Uterus (tissue), 4 donors: ENCODE results near the gene MSTO1. TPM values are rescaled to one million over a fixed set of nuclear protein-coding genes. Genes with fewer than 3 reads are reported as not detected.
"Not testable (repeated sequence)": the region's sequence is repeated elsewhere in the genome, so short reads cannot be mapped to it uniquely, and the experiment has no call there.

ENCODE experiments used
- DNase-seq, 2 donors: peaks; one replicate each; pipeline ENCODE4 v3.0.0-alpha.2; 2019 to 2020
- H3K27ac ChIP-seq, 2 donors: fragments of 200-600 bp; sonication (generic); 1 replicate in 1 of 2; 2 replicates in 1 of 2; pipeline ENCODE4 v1.5.1; 2016 to 2018
- H3K27me3 ChIP-seq, 2 donors: fragments of 200-600 bp; sonication (generic); one replicate each; pipeline ENCODE4 v1.5.1; 2018 to 2019; ENCODE audit warnings: control low read depth in 1 of 2
- H3K36me3 ChIP-seq, 2 donors: fragments of 200-600 bp; sonication (generic); one replicate each; pipeline ENCODE4 v1.5.1; 2019; ENCODE audit warnings: control low read depth in 1 of 2
- H3K4me1 ChIP-seq, 2 donors: fragments of 200-600 bp; sonication (generic); one replicate each; pipeline ENCODE4 v1.5.1; 2018 to 2019; ENCODE audit warnings: control low read depth in 1 of 2
- H3K4me3 ChIP-seq, 2 donors: fragments of 200-600 bp; sonication (generic); 1 replicate in 1 of 2; 2 replicates in 1 of 2; pipeline ENCODE4 v1.5.1; 2018 to 2019; ENCODE audit warnings: mild to moderate bottlenecking in 1 of 2
- H3K9me3 ChIP-seq, 2 donors: fragments of 200-600 bp; sonication (generic); one replicate each; pipeline ENCODE4 v1.5.1; 2019; ENCODE audit warnings: control low read depth in 1 of 2
- POLR2A ChIP-seq, 2 donors: fragments of 450-650 bp; IDR thresholded peaks; one replicate each; pipeline ENCODE4 v1.6.1; 2016; ENCODE audit warnings: antibody characterized with exemption in 2 of 2, mild to moderate bottlenecking in 1 of 2, moderate library complexity in 1 of 2
- intact Hi-C: fragments of 100-400 bp; cut with DNase I; formaldehyde crosslinking; loops from one replicate; pipeline ENCODE4 v1.15.1; 2023; ENCODE audit warnings: low total_unique reads
- total RNA-seq, 4 donors: library from RNA; depleted of rRNA in 3 of 4; stranded (reverse); fragments of >200 nt in 3 of 4; gene quantifications; one replicate each; pipeline versions ENCODE4 v1.1.0 to v1.2.4, GENCODE V29; 2014 to 2023
- TF ChIP-seq, protein P1 (sequence below), 4 experiments: fragments of 200-600 bp in 2 of 4; fragments of 450-650 bp in 2 of 4; sonication (generic) in 2 of 4; IDR thresholded peaks; one replicate each; pipeline ENCODE4 v1.5.1; 2016 to 2019; ENCODE audit warnings: antibody characterized with exemption in 4 of 4, mild to moderate bottlenecking in 2 of 4, moderate library complexity in 1 of 4
- donor health status: DM: yes; HTN: yes; CAD: no.

MSTO1 gene
- total RNA-seq, 4 donors from 2014 or later: 10.6 to 76.8 (median 38.6) TPM

DNA sequence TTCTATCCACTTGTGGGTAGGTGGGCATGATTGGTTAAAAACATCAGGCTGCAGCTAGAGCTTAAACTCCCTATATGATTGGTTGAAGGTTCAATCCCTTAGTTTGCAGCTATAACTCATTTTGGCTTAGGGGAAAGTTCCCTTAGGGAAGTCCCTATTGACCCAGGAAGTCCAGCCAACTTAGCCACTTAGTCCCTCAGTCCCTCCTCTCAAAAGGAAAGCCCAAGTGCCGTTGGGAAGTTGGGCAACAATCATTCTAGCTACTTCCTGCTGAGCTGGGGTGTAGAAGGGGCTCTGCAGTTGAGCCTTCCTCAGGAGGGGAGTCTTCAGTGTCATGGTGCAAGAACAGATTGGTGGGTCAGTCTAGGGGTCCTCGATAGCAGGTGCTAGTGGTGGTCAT is 12.2 kb downstream of the MSTO1 start:
- no peak overlapping the region for H3K4me3 ChIP-seq
- H3K36me3 ChIP-seq: no peaks in the 10 kb centered on the region
- TF ChIP-seq, protein P1, sequence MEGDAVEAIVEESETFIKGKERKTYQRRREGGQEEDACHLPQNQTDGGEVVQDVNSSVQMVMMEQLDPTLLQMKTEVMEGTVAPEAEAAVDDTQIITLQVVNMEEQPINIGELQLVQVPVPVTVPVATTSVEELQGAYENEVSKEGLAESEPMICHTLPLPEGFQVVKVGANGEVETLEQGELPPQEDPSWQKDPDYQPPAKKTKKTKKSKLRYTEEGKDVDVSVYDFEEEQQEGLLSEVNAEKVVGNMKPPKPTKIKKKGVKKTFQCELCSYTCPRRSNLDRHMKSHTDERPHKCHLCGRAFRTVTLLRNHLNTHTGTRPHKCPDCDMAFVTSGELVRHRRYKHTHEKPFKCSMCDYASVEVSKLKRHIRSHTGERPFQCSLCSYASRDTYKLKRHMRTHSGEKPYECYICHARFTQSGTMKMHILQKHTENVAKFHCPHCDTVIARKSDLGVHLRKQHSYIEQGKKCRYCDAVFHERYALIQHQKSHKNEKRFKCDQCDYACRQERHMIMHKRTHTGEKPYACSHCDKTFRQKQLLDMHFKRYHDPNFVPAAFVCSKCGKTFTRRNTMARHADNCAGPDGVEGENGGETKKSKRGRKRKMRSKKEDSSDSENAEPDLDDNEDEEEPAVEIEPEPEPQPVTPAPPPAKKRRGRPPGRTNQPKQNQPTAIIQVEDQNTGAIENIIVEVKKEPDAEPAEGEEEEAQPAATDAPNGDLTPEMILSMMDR (IDR thresholded peaks at IDR 0.05): no peak
- TF ChIP-seq POLR2A (IDR thresholded peaks at IDR 0.05): no peak
- H3K9me3 ChIP-seq: no peaks in the 10 kb centered on the region
- intact Hi-C loops: no loop called here
- no peaks in the 10 kb centered on the region for H3K4me1 ChIP-seq
- H3K27ac ChIP-seq: no peak overlapping the region
- no peaks in the 10 kb centered on the region for H3K27me3 ChIP-seq
- no peak for DNase-seq

DNA sequence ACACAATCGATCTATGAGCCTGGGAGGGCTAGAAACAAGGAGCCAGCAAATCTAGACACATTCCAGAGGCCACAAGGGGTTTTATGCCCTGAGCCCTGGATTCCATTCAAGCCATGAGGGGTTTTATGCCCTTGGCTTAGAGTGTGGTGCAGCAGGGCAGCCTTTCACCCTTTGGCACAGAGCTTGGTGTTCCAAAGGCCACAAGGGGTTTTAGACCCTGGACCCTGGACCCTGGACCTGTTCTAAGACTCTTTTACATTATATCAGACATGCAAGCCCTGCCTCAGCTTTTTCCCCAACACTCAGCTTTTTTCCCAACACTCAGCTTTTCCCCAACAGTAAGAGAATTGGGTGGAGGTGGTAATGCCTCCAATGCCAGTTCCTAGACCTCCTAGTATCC is 13.3 kb downstream of the MSTO1 start:
- no peak for TF ChIP-seq POLR2A (IDR thresholded peaks at IDR 0.05)
- TF ChIP-seq, protein P1 (IDR thresholded peaks at IDR 0.05): no peak
- no peaks in the 10 kb centered on the region for H3K27me3 ChIP-seq
- H3K9me3 ChIP-seq: no peaks in the 10 kb centered on the region
- no peaks in the 10 kb centered on the region for H3K4me1 ChIP-seq
- H3K4me3 ChIP-seq: no peak overlapping the region
- H3K36me3 ChIP-seq: no peaks in the 10 kb centered on the region
- intact Hi-C loops: no loop called here
- no peak for DNase-seq
- H3K27ac ChIP-seq: no peak overlapping the region

DNA sequence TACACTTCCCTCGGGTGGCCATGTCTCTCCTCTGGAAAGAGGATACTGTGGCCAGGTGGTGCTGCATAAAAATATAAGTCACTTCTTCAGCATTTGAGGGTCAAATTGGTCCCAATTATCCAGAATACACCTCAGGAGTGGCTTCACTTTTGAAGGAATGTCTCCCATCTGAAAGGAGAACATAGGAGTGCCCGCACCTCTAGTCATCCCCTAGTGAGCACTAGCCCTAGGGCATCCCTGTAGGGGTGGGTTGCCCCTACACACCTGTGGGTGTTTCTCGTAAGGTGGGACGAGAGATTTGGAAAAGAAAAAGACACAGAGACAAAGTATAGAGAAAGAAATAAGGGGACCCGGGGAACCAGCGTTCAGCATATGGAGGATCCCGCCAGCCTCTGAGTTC is 16.4 kb downstream of the MSTO1 start:
- DNase-seq, intact Hi-C loops: not testable (repeated sequence)

DNA sequence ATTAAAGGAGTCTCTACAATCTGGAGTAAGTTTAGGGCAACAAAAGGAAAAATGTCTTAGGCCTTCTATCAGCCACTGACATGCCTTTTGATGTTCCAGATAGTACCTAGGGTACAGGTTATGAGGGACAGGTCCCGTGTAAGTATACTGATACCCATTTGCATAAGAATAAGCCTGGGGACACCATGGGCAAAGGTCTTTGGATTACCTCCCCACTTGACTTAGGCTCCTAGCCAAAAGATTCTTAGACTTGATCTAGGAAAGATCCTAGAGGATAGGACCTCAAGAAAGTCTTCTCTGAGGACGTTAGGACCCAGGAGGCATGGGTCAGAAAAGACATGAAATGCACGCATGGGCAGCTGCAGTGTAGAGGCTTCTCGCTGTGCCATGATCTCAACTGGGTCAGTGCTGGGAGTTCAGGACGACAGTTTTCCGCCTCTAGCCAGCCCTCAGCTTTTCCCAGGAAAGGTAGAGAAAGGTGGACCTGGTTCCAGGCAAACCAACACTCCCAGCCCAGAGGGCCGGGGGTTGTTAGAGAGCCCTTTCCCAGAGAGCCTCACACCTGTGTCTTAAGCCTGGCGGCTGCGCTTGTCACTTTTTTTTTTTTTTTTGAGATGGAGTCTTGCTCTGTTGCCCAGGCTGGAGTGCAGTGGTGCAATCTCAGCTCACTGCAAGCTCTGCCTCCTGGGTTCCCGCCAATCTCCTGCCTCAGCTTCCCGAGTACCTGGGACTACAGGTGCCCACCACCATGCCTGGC is 26.6 kb downstream of the MSTO1 start:
- no peaks in the 10 kb centered on the region for H3K27me3 ChIP-seq
- intact Hi-C loops: no loop called here
- TF ChIP-seq, protein P1 (IDR thresholded peaks at IDR 0.05): no peak
- no peak for TF ChIP-seq POLR2A (IDR thresholded peaks at IDR 0.05)
- DNase-seq: no peak
- H3K4me1 ChIP-seq: no peaks in the 10 kb centered on the region
- H3K9me3 ChIP-seq: no peaks in the 10 kb centered on the region
- H3K4me3 ChIP-seq: no peak overlapping the region
- no peak overlapping the region for H3K27ac ChIP-seq
- H3K36me3 ChIP-seq: no peaks in the 10 kb centered on the region

More for the DNA sequence above, 16.4 kb downstream of the MSTO1 start:
- not testable (repeated sequence) for H3K9me3 ChIP-seq, H3K27me3 ChIP-seq, H3K4me1 ChIP-seq, H3K27ac ChIP-seq, H3K4me3 ChIP-seq, H3K36me3 ChIP-seq

DNA sequence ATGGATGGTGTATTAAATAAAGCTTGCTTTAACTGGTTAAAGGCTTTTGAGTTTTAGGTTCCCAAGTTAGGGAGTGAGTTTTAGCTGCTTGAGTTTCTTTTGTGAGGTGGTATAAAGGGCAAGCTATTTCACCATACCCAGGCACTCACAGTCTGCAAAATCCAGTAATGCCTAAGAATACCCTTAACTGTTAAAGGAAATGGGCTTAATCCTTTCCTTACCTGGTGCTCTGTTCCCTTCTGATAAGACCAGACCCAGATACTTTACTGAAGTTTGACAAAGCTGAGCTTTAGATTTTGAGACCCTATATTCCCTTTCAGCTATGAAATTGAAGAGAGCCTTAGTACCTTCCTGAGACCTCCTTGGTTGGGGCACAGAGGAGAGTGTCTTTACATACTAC is 30.3 kb downstream of the MSTO1 start:
- H3K4me1 ChIP-seq: no peaks in the 10 kb centered on the region
- H3K27me3 ChIP-seq: no peaks in the 10 kb centered on the region
- H3K27ac ChIP-seq: no peak overlapping the region
- no peaks in the 10 kb centered on the region for H3K9me3 ChIP-seq
- H3K36me3 ChIP-seq: no peaks in the 10 kb centered on the region
- H3K4me3 ChIP-seq: no peak overlapping the region
- DNase-seq: no peak
- intact Hi-C loops: no loop called here
- TF ChIP-seq, protein P1 (IDR thresholded peaks at IDR 0.05): no peak
- TF ChIP-seq POLR2A (IDR thresholded peaks at IDR 0.05): no peak

DNA sequence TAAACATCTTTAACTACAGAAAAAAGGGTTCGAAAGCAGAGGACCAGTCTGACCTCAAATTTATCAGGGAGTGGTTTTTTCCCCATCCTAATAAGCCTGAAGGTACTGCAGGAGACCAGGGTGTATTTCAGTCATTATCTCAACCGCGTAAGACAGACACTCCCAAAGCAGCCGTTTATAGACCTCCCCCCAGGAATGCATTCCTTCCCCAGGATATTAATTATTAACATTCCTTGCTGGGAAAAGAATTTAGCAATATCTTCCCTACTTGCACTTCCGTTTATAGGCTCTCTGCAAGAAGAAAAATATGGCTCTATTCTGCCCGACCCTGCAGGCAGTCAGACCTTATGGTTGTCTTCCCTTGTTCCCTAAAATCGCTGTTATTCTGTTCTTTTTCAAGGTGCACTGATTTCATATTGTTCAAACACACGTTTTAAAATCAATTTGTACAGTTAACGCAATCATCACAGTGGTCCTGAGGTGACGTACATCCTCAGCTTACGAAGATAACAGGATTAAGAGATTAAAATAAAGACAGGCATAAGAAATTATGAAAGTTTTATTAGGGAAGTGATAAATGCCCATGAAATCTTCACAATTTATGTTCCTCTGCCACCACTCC is 32.7 kb downstream of the MSTO1 start:
- H3K27ac ChIP-seq, H3K9me3 ChIP-seq, H3K4me1 ChIP-seq, DNase-seq, H3K27me3 ChIP-seq, H3K4me3 ChIP-seq, intact Hi-C loops, H3K36me3 ChIP-seq: not testable (repeated sequence)
